ENCODE results near the gene FHL2. TPM values are rescaled to one million over a fixed set of nuclear protein-coding genes. Genes with fewer than 3 reads are reported as not detected.

Gene FHL2
- total and polyA plus RNA-seq, 9 of the 15 experiments (the other 6 are each of a cell fraction or from before 2014, with no cell fraction given): 7.5 to 33.1 (median 23.9) TPM

DNA sequence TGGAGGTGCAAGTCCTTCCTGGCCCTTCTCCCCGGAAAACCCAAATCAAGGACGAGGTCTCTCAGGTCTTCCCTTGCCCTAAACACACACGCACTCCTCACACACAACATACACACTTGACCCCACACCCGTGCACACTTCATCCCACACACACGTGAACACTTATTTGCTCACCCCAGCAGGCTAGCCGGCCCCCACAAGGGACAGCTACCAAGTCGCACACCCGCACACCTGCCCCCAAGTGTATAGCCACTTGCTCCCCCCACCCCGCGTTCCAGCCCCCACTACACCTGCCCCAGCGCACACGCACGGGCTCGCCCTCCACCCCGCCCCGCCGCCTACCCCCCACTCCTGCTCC lies 69.7 kb downstream of the FHL2 start (continued):
- 0 out of 2 replicates have a peak, but pooled peaks have one; percentile 41 for TF ChIP-seq SMARCE1 (IDR thresholded peaks at IDR 0.05)
- TF ChIP-seq, protein P1, sequence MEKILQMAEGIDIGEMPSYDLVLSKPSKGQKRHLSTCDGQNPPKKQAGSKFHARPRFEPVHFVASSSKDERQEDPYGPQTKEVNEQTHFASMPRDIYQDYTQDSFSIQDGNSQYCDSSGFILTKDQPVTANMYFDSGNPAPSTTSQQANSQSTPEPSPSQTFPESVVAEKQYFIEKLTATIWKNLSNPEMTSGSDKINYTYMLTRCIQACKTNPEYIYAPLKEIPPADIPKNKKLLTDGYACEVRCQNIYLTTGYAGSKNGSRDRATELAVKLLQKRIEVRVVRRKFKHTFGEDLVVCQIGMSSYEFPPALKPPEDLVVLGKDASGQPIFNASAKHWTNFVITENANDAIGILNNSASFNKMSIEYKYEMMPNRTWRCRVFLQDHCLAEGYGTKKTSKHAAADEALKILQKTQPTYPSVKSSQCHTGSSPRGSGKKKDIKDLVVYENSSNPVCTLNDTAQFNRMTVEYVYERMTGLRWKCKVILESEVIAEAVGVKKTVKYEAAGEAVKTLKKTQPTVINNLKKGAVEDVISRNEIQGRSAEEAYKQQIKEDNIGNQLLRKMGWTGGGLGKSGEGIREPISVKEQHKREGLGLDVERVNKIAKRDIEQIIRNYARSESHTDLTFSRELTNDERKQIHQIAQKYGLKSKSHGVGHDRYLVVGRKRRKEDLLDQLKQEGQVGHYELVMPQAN (IDR thresholded peaks at IDR 0.05; ENCODE audit: borderline replicate concordance): 0 out of 2 replicates have a peak, but pooled peaks have one; percentile 25
- TF ChIP-seq BHLHE40 (IDR thresholded peaks at IDR 0.05; ENCODE audit: low read length): peak; percentile 62; the same call in 1 of the 2 replicates
- TF ChIP-seq, protein P2, sequence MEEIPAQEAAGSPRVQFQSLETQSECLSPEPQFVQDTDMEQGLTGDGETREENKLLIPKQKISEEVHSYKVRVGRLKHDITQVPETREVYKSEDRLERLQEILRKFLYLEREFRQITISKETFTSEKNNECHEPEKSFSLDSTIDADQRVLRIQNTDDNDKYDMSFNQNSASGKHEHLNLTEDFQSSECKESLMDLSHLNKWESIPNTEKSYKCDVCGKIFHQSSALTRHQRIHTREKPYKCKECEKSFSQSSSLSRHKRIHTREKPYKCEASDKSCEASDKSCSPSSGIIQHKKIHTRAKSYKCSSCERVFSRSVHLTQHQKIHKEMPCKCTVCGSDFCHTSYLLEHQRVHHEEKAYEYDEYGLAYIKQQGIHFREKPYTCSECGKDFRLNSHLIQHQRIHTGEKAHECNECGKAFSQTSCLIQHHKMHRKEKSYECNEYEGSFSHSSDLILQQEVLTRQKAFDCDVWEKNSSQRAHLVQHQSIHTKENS (CRISPR knock-in tag; IDR thresholded peaks at IDR 0.05): no peak
- no peak for TF ChIP-seq ETV5 (CRISPR knock-in tag; IDR thresholded peaks at IDR 0.05; ENCODE audit: low read depth)
- 0 out of 2 replicates have a peak, but pooled peaks have one; percentile 41 for TF ChIP-seq ELF4 (CRISPR knock-in tag; IDR thresholded peaks at IDR 0.05)
- TF ChIP-seq HMG20A (CRISPR knock-in tag; conservative IDR thresholded peaks at IDR 0.05): no peak
- 0 out of 2 replicates have a peak, but pooled peaks have one; percentile 9 for TF ChIP-seq CREM (IDR thresholded peaks at IDR 0.05; ENCODE audit: low read depth)
- TF ChIP-seq MTA3 (IDR thresholded peaks at IDR 0.05; ENCODE audit: borderline replicate concordance): no peak
- TF ChIP-seq, protein P3, sequence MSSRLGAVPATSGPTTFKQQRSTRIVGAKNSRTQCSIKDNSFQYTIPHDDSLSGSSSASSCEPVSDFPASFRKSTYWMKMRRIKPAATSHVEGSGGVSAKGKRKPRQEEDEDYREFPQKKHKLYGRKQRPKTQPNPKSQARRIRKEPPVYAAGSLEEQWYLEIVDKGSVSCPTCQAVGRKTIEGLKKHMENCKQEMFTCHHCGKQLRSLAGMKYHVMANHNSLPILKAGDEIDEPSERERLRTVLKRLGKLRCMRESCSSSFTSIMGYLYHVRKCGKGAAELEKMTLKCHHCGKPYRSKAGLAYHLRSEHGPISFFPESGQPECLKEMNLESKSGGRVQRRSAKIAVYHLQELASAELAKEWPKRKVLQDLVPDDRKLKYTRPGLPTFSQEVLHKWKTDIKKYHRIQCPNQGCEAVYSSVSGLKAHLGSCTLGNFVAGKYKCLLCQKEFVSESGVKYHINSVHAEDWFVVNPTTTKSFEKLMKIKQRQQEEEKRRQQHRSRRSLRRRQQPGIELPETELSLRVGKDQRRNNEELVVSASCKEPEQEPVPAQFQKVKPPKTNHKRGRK (tag; IDR thresholded peaks at IDR 0.05): no peak
- TF ChIP-seq SUPT5H (IDR thresholded peaks at IDR 0.05): 0 out of 2 replicates have a peak, but pooled peaks have one; percentile 20
- TF ChIP-seq, protein P4, sequence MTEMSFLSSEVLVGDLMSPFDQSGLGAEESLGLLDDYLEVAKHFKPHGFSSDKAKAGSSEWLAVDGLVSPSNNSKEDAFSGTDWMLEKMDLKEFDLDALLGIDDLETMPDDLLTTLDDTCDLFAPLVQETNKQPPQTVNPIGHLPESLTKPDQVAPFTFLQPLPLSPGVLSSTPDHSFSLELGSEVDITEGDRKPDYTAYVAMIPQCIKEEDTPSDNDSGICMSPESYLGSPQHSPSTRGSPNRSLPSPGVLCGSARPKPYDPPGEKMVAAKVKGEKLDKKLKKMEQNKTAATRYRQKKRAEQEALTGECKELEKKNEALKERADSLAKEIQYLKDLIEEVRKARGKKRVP (CRISPR knock-in tag; IDR thresholded peaks at IDR 0.05): no peak
- TF ChIP-seq, protein P5, sequence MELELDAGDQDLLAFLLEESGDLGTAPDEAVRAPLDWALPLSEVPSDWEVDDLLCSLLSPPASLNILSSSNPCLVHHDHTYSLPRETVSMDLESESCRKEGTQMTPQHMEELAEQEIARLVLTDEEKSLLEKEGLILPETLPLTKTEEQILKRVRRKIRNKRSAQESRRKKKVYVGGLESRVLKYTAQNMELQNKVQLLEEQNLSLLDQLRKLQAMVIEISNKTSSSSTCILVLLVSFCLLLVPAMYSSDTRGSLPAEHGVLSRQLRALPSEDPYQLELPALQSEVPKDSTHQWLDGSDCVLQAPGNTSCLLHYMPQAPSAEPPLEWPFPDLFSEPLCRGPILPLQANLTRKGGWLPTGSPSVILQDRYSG (tag; conservative IDR thresholded peaks at IDR 0.05; ENCODE audit: low read depth): no peak
- no peak for TF ChIP-seq ZNF121 (CRISPR knock-in tag; conservative IDR thresholded peaks at IDR 0.05)
